Breast epithelium (tissue), 4 donors: ENCODE data around the gene RAI1. TPM values are rescaled to one million over a fixed set of nuclear protein-coding genes. Genes with fewer than 3 reads are reported as not detected.

Experiments used
- DNase-seq, 2 donors: peaks; one replicate each; pipeline ENCODE4 v3.0.0-alpha.2; 2019; ENCODE audit warnings: low spot score in 2 of 2
- H3K27ac ChIP-seq, 2 donors: fragments of 200-600 bp; sonication (generic) in 1 of 2; one replicate each; pipeline ENCODE4 v1.5.1; 2016 to 2019; ENCODE audit warnings: mild to moderate bottlenecking in 1 of 2
- H3K27me3 ChIP-seq, 2 donors: fragments of 200-600 bp; sonication (generic) in 1 of 2; one replicate each; pipeline versions ENCODE4 v1.5.1 to v1.6.0; 2017 to 2019; ENCODE audit warnings: control low read depth in 1 of 2, mild to moderate bottlenecking in 1 of 2
- H3K36me3 ChIP-seq: fragments of 200-600 bp; one replicate; pipeline ENCODE4 v1.5.1; 2019
- H3K4me1 ChIP-seq, 2 donors: fragments of 200-600 bp; sonication (generic); one replicate each; pipeline ENCODE4 v1.5.1; 2016 to 2019; ENCODE audit warnings: control low read depth in 1 of 2
- H3K4me3 ChIP-seq, 3 donors: fragments of 200-600 bp; sonication (generic); 1 replicate in 2 of 3; 2 replicates in 1 of 3; pipeline ENCODE4 v1.5.1; 2016 to 2019; ENCODE audit warnings: mild to moderate bottlenecking in 3 of 3, moderate library complexity in 2 of 3
- H3K9me3 ChIP-seq, 2 donors: fragments of 200-600 bp; sonication (generic) in 1 of 2; one replicate each; pipeline ENCODE4 v1.5.1; 2016 to 2019; ENCODE audit warnings: control low read depth in 1 of 2
- POLR2A ChIP-seq: fragments of 450-650 bp; IDR thresholded peaks from one replicate; pipeline ENCODE4 v1.6.1; 2016; ENCODE audit warnings: antibody characterized with exemption, mild to moderate bottlenecking, moderate library complexity
- POLR2AphosphoS5 ChIP-seq, 3 donors: sonication (generic); formaldehyde crosslinking; IDR thresholded peaks; one replicate each; pipeline ENCODE4 v1.6.1; 2017; ENCODE audit warnings: antibody characterized with exemption in 3 of 3
- intact Hi-C: fragments of 100-400 bp; cut with DNase I; formaldehyde crosslinking; loops from one replicate; pipeline ENCODE4 v1.15.1; 2023; ENCODE audit warnings: low total_unique reads
- total RNA-seq, 3 donors: library from RNA; depleted of rRNA; stranded (reverse); fragments of >200 nt; gene quantifications; one replicate each; pipeline ENCODE4 v1.1.0, GENCODE V29; 2016
- TF ChIP-seq, protein P1 (sequence below), 3 donors: fragments of 450-650 bp; IDR thresholded peaks; one replicate each; pipeline ENCODE4 v1.5.1; 2016 to 2017; ENCODE audit warnings: antibody characterized with exemption in 3 of 3, mild to moderate bottlenecking in 3 of 3, moderate library complexity in 3 of 3

Gene RAI1
- total RNA-seq, 3 donors from 2014 or later = 5.6 to 25.6 (median 20.6) TPM

DNA sequence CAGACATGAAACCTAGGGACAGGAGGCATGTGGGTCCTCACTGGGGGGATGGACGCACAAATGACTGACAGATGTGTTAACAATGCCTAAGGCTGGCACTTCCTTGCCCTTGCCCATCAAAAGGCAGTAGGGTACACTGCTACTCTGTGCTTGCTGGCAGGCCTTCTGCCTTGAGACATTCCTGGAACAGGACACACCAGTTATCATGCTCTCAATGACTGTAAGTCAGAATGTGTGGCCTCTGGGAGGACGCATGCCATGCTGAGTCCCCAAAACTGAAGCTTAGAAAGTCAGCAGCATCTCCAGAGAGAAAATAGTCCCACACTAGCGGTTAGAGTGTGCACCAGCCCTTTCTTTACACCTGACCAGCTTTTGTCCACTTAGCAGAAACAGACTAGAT is 171.7 kb downstream of the RAI1 start:
- Histone ChIP-seq H3K36me3 (no peaks in the 10 kb centered on the region), H3K4me1 (peaks cover 19 to 22% of the 10 kb centered on the region in 2 donors), H3K27ac (peak overlapping the region in 1 of 2 donors; percentile 12), H3K27me3 (no peaks in the 10 kb centered on the region), H3K4me3 (no peak overlapping the region), H3K9me3 (no peaks in the 10 kb centered on the region)
- intact Hi-C loops = no loop called here
- DNase-seq = no peak
- TF ChIP-seq POLR2AphosphoS5 (IDR thresholded peaks at IDR 0.05) = no peak
- TF ChIP-seq POLR2A = no peak
- TF ChIP-seq, protein P1, sequence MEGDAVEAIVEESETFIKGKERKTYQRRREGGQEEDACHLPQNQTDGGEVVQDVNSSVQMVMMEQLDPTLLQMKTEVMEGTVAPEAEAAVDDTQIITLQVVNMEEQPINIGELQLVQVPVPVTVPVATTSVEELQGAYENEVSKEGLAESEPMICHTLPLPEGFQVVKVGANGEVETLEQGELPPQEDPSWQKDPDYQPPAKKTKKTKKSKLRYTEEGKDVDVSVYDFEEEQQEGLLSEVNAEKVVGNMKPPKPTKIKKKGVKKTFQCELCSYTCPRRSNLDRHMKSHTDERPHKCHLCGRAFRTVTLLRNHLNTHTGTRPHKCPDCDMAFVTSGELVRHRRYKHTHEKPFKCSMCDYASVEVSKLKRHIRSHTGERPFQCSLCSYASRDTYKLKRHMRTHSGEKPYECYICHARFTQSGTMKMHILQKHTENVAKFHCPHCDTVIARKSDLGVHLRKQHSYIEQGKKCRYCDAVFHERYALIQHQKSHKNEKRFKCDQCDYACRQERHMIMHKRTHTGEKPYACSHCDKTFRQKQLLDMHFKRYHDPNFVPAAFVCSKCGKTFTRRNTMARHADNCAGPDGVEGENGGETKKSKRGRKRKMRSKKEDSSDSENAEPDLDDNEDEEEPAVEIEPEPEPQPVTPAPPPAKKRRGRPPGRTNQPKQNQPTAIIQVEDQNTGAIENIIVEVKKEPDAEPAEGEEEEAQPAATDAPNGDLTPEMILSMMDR (IDR thresholded peaks at IDR 0.05) = no peak

DNA sequence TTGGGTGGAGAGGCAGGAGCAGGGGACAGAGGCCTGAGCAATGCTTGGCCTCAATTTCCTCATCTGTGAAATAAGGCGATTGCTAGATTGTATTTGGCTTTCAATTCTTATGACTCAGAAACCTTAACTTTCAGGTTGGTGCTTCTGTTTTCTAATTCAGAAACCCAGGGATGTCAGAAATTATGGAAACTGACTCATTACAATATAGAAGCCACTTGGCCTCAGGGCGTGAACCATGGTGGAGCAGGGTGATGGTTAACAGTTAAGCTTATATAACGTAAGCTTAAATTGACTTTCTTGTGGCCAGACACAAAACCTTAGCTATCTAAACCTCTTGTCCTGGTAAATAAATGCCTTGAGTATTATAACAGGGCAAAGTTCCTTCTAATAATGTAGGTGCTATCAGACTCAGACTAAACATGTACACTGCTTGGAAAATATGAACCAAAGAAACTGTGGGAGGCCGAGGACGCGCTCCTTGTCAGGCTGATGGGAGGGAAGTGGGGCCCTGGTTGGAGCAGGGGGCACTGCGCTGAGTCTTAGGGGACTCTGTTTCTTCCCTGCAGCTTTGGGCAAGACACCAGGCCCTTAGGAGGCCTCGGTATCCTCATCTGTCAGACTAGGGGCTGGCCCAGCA is 172.7 kb downstream of the RAI1 start:
- peaks cover 11 to 13% of the 10 kb centered on the region in 2 donors for H3K4me1 ChIP-seq
- H3K36me3 ChIP-seq = no peaks in the 10 kb centered on the region
- intact Hi-C loops = no loop called here
- DNase-seq = no peak
- TF ChIP-seq POLR2A = no peak
- no peak overlapping the region for H3K4me3 ChIP-seq
- no peaks in the 10 kb centered on the region for H3K9me3 ChIP-seq
- no peaks in the 10 kb centered on the region for H3K27me3 ChIP-seq
- H3K27ac ChIP-seq = peak overlapping the region in 1 of 2 donors; percentile 21

DNA sequence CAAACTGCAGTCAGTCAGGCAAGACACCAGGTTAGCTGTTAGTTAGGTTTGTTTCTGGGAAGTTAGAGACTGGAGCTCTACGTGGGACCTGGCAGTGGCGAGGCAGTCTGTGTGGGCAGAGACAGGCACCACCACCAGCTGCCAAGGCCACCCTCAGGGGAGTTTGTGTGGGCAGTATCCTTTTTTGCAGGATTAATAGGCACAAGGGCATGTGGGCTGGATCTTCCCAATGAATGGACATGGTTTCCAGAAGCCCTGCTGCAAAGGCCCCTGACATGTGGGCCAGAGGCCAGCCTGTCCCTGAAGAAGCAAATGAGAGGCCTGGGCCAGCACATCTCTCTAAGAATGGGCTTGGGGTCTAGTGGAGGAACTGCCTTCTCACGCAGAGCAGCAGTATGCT is 174.7 kb downstream of the RAI1 start:
- no peaks in the 10 kb centered on the region for H3K36me3 ChIP-seq
- no peak overlapping the region for H3K4me3 ChIP-seq
- no peaks in the 10 kb centered on the region for H3K9me3 ChIP-seq
- no peaks in the 10 kb centered on the region for H3K4me1 ChIP-seq
- DNase-seq = no peak
- intact Hi-C loops = loop anchor here (5.0 kb wide), 1 partner anchor 44 kb away; no protein-coding TSS in a partner anchor
- no peaks in the 10 kb centered on the region for H3K27me3 ChIP-seq
- no peak for TF ChIP-seq POLR2A
- TF ChIP-seq, protein P1 (IDR thresholded peaks at IDR 0.05) = no peak
- TF ChIP-seq POLR2AphosphoS5 (IDR thresholded peaks at IDR 0.05) = no peak
- H3K27ac ChIP-seq = peak overlapping the region; percentile 32 to 48

DNA sequence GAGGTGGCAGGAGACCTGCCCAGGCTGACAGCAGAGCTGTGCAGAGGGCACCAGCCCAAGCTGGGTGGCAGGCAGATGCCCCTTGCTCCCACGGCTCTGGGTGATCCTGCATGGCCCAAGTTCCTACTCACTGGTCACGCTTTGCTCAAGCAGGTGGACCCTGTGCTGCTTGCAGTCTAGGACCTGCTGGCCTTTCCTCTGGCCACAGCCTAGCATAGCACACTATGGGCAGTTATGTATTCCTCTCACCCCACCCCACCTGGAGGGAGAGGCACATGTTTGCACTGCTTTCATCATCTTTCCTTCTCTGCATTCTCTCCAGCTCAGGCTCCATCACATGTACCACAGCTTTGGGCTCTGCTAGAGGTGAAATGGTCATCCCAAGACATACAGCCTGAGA is 175.1 kb downstream of the RAI1 start:
- peak overlapping the region; percentile 32 to 48 for H3K27ac ChIP-seq
- intact Hi-C loops = loop anchor here (5.0 kb wide), 1 partner anchor 44 kb away; no protein-coding TSS in a partner anchor
- H3K4me1 ChIP-seq = no peaks in the 10 kb centered on the region

DNA sequence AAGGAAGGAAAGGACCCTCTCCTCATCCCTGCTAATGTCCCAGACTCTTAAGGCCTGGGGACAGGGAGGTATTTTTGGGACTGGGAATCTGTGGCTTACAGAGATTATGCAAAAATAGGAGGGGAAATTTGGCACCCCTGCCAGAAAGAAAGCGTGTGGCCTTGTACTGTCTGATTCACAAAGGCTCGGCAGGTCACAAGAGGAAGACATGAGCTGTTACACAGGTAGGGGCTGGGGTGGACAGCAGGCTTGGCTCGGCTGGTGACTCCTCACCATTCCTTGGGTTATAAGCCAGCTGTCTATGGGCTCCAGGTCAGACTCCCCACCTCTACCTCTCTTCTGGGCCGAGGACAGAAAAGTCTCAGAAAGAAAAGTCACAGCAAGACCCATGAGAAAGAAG is 176.2 kb downstream of the RAI1 start:
- Histone ChIP-seq H3K9me3 (no peaks in the 10 kb centered on the region), H3K4me1 (no peaks in the 10 kb centered on the region), H3K27me3 (no peaks in the 10 kb centered on the region), H3K4me3 (no peak overlapping the region), H3K36me3 (no peaks in the 10 kb centered on the region), H3K27ac (no peak overlapping the region)
- TF ChIP-seq POLR2A (no peak), POLR2AphosphoS5 (IDR thresholded peaks at IDR 0.05) (no peak)
- TF ChIP-seq, protein P1 (IDR thresholded peaks at IDR 0.05) = no peak
- intact Hi-C loops = loop anchor here (5.0 kb wide), 1 partner anchor 45 kb away; no protein-coding TSS in a partner anchor
- no peak for DNase-seq

More for the DNA sequence above, 175.1 kb downstream of the RAI1 start:
- no peaks in the 10 kb centered on the region for H3K27me3 ChIP-seq
- no peak for DNase-seq
- no peak overlapping the region for H3K4me3 ChIP-seq
- TF ChIP-seq POLR2A = no peak
- TF ChIP-seq, protein P1 (IDR thresholded peaks at IDR 0.05) = no peak
- no peak for TF ChIP-seq POLR2AphosphoS5 (IDR thresholded peaks at IDR 0.05)
- H3K9me3 ChIP-seq = no peaks in the 10 kb centered on the region
- no peaks in the 10 kb centered on the region for H3K36me3 ChIP-seq
